Midbrain (tissue), 1 donor: ENCODE results near the gene GPNMB.
"Not testable (repeated sequence)": the region's sequence is repeated elsewhere in the genome, so short reads cannot be mapped to it uniquely, and the experiment has no call there.

ENCODE experiments used
- DNase-seq: peaks from one replicate; lab custom pipeline; 2025; lab: John Stamatoyannopoulos, UW

GPNMB gene

DNA sequence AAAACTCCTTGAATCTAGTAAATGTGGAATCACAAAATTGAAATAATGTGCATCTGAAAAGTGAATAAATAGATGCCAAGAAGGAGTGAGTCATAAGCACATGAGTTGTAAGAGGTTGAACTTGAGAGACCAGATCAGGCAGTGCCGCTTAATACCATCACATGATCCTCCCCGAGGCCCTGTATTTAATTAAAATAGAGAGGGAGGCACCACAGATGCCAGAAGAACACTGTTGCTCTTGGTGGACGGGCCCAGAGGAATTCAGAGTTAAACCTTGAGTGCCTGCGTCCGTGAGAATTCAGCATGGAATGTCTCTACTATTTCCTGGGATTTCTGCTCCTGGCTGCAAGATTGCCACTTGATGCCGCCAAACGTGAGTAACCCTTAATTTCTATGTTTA is at the start of gene GPNMB:
Gene GPNMB, plus strand, starts transcription at position 221 of the 400 bp plus-strand sequence. Its CDS starts 83 bp downstream, at position 304.
- DNase-seq = no peak

DNA sequence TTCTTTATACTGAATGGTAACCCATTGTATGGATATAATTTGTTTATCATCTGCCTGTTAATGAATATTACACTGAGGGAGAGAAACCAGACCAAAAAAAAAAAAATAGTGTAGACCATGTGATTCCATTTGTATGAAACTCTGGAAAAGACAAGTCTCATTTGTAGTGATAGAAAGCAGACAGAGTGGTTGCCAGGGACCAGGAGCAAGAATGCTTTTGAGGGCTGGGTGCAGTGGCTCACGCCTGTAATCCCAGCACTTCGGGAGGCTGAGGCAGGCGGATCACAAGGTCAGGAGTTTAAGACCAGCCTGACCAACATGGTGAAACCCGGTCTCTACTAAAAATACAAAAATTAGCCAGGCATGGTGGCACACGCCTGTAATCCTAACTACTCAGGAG is 48.8 kb upstream of the GPNMB start:
- DNase-seq = not testable (repeated sequence)

DNA sequence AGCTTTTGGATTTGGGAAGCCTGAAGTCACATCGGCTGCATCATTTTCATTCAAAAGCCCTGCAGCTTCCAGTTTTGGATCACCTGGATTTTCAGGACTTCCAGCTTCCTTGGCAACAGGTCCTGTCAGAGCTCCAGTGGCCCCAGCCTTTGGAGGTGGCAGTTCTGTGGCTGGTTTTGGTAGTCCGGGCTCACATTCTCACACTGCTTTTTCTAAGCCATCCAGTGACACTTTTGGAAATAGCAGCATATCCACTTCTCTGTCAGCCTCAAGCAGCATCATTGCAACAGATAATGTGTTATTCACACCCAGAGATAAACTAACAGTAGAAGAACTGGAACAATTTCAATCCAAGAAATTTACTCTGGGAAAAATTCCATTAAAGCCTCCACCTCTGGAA is 46.2 kb upstream of the GPNMB start:
- no peak for DNase-seq

DNA sequence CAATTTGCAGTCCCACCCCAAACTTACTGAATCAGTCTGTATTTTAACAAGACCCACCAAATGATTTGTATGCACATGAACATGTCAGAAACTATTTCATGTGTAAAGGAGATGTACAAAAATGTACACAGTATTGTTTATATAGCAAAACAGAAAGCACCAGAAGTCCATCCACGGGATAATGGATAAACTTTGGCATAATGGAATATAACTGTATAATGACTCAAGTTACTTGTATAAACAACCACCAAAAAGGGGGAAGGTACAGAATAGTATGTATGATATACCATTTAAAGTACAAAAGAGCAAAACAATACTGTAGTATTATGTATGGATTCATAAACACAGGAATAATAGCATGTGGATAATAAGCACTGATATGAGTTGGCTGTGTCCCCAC is 42.3 kb upstream of the GPNMB start:
- no peak for DNase-seq

DNA sequence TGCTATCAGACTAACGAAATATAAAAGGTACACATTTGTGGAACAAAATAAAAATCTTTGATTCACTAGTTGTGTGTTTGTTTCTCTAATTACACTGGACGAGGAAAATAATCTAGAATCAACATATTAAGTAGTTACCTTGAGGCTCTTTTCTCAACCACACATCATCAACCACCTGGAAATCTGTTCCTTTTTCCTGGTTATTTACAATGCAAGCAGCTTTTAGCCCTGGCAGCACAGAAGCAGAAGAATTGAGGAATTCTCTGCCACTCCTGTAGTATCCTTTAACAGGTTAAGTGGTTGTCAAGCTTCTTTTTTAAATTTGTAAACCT is 41.0 kb upstream of the GPNMB start:
- DNase-seq = no peak

DNA sequence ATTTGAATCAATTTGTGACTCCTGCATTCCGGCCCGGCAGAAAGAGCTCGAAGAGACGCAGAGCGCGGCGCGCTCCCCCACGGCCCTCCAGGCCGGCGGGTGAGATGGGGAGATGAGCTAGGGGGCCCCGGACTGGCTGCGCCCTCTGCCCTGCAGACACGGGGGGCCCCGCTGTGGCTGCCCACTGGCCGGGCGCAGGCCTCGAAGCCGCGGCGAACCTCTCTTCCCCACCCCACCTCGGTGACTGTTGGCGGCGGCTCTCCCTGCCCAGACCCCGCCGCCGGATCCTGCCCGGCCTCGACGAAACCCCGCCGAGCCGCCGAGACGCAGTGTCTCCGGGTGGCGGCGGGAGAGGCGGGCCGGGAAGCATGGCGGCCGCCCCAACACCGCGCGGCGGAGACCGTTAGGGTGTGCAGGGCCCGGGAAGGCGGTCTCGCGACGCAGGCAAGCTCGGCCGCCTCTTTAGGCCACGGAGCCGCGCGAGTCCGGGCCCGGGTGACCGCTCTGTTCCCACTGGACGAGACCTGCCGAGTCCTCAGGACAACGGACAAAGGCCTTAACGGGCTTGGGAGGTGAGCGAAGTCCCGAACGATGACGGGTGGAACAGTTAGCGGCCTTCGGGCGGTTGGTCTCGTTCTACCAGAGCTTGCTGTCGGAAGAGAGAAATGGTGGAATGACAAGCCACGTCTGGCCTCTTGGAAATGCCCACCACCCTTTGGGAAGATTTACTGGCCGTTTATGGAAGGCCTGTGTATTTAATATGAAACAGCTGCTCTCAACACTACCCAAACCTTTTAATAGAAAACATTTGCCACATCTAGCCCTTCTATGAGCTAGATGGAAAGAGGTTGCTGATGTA is 40.4 kb upstream of the GPNMB start:
- DNase-seq = no peak

DNA sequence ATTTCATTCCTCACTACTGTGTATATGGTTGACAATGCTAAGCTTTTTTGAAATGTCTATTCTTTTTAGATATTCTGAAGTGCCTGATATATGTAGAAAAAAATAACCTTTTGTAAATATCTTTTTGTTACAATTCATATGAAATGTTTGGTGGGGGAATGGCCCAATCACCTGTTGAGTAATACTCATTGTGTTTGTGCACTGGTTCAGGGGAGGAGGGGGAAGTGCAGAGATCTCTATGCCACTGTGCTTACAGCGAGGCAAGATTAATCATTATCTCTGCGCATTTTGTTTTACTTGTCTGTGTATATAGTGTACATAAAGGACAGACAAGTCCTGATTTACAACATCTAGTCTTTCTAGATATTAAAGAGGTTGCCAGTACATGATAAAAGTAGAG is 39.6 kb upstream of the GPNMB start:
- DNase-seq = no peak

DNA sequence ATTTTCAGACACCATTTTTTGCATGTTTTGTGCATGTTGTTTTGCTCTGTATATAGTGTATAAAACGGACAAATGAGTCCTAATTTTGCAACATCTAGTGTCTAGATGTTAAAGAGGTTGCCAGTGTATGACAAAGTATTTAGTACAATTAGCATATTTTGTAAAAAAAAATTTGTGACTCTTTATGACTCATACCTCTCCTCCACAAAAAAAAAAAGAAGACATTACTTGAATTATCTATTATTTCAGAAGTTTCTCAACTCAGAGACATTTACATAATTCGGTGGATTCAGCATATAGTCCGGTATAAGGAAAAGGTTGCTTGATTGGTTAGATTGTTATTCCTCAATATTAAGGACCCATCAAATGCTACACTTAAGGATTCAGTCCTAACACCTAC is 38.7 kb upstream of the GPNMB start:
- DNase-seq = no peak

DNA sequence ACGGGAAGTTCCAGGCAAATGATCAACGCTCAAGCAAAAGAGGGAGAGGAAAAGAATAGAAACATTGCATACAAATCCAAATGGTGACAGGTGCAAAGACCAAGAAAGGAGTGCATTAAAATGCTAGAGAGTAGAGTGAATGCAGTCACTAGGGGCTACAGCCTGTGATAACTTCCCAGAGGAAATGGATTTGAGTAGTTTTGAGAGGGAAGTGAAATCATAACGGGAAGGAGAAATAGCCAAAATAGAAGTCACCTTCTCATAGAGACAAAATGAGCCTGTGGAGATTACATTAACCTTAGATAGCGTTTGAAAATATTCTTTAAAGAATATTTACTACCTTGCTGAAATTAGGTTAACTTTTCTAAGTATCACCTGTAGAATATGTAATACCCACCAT is 38.3 kb upstream of the GPNMB start:
- DNase-seq = no peak

DNA sequence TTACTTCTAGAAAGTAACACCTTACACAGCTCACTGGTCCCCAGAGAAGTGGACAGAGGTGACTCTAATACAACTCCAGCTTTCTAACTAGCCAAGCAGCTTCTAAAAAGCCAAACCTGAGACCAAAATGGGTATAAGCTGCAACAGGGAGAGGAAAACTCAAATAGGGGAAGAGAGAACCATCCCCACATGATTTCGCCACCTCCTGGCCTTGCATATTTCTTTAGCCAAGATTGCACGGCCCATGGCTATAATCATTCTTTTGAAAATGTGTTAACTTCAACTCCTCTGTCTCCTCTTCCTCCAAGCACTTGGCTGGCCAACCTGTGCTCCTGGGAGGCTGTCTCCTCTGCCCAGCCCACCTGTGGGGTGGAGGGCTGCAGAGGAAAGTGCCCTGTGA is 36.1 kb upstream of the GPNMB start:
- DNase-seq = no peak

DNA sequence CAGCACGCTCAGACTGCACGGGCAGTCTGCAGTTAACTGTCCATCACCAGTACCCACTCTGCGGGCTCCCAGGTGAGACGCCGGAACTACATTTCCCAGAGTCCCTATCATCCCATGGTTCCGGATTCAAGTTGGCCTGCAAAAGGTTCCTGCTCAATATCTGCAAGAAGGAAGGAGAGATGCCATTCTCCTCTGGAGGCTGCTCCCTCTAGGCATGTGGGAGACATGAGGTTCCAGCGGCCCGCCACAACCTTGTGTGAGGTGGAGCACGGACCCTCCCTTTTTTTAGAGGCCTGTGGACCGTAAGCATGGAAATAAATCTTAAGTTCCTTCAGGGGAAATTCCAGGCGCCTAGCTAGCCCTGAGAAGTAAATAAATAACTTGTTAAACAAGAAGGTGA is 35.0 kb upstream of the GPNMB start:
- DNase-seq = no peak

DNA sequence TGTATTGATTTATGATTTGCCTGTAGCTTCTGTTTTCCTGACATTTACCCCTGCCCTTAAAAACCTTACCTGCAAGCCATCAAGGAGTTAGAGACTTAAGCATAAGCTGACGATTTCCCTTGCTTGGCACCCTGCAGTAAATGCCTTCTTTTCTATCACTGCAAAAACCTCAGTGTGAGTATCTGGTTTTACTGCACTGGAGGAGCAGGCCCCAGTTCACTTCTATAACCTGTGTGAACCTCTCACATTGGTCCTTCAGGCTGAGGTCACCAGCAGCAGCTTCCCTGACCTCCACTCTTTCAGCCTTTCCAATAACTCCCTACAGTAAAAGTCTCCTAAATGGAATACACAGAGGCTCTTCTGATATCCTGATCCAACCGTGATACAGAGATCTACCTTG is 34.2 kb upstream of the GPNMB start:
- DNase-seq = no peak

DNA sequence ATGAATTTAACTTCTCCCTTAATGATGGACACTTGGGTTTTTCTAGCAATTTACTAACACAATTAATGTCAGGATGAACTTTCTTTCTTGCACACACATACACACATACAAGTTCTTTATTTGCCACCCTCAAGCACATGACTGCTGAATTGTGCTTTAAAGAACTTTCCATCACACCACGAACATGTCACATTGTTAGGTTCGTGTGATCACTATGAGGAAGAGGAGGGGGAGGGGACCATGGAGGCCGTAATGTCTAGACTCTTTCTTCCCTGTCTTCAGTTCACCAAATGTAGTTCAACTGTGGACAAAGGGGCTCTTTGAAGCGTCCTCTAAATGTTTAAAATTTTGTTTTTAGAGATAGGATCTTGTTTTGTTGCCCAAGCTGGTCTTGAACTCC is 33.7 kb upstream of the GPNMB start:
- DNase-seq = no peak

DNA sequence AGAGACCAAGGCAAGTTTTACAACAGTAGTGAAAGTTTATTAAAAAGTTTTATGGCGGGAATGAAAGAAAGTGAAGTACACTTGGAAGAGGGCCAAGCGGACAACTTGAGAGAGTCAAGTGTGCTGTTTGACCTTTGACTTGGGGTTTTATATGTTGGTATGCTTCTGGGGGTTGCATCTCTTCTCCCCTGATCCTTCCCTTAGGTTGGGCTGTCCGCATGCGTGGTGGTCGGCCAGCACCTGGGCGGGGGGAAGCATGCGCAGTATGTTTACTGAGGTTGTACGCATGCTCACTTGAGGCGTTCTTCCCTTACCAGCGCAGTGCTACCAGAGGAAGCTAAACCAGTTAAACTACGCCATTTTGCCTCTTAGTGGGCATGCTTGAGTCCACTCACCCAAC is 32.8 kb upstream of the GPNMB start:
- DNase-seq = no peak

DNA sequence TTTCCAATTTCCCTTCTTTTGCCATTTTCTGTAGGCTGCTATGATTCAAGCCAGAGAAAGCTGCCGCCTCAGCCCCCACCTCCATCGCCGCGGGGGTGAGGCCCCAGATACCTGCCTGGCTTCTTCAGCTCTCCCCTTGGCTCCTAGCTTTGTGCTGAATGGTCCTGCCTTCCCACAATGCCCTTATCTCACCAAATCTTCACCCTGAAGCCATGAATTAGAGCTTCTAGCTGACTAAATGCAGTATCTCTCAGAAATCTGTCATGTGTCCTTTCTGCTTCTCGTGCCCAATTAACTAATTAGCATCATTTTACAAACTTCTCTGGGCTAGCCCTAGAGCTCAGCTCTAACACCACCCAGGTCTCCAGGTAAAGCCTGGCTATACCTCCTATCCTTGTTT is 32.2 kb upstream of the GPNMB start:
- DNase-seq = no peak

DNA sequence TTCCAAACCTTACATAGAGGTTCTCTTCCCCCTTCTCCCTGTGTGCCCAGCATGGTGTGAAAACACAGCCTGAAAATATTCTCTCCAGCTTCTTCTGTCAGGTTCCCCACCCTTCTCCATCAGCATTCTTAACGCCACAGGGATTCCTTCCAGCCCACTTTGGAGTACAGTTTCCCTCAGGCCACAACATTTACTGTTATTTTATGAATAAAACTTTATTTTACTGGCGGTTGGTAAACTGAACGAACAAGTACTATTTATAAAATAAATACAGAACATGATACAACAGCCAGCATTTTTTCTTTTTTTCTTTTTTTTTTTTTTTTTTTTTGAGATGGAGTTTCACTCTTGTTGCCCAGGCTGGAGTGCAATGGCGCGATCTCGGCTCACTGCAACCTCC is 31.6 kb upstream of the GPNMB start:
- DNase-seq = no peak

DNA sequence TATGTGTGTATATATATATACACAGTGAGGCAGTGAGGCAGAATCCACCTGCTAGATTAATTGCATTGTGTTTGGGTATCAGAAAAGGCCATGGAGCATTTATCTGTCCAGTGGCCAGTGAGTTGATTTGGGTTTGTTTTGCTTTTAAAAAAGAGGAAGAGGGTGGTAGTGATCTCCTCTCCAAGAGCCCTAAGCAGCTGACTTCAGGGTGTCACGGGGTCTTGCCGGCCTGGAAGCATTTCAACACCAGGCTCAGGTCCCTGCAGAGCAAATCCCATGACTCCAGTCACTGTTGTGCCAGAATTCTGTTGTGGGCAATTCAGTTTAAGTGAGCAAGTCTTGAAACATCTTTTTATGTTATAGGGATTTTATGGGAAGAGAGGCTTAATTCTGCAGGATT is 30.6 kb upstream of the GPNMB start:
- peak; percentile 45 for DNase-seq

DNA sequence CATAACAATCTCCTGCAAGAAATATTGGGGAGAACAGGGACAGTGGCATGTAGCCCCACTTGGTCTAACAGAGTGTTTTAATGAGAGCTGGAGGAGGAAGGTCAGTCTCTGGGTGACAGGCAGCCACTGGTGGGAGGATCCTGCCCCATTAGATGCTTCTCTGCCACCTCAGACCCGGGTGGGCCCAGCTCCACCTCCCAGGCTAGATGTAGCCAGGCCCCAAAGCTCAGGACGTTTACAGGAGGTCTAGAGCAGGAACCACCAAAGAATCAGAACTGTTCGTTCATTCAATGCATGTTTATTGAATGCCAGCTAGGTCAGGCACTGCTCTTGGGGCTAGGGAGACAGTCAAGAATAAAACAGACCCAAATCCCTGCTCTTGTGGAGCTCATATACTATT is 28.4 kb upstream of the GPNMB start:
- no peak for DNase-seq

DNA sequence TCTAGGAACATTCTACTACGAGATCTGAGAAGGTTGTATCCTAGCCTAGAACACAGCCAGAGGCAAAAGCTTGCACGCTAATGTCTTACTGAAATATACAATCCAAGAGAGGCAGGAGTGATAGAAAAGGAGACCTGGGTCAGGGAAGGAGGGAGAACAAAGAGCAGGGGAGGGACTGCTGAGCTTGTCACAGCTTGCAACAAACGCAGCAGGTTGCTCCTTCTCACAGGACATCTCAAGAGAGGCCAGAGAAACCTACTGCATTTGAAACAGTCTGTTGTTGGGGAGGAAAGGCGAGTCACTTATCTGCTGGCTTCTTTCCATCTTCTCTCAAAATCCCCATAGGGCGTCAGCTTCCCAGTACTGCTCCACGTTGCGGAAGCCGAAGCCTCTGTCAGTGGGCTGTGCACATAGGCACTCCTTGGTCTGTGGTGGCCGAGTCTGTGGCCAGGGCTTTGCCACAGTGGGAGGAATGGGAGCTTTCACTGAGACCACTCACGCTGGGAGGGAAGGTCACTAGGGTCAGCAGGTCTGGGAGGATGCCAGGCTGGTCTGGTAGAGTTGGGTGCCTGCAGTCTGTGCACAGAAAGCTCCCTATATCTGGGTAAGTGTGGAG is 25.8 kb upstream of the GPNMB start:
- no peak for DNase-seq

DNA sequence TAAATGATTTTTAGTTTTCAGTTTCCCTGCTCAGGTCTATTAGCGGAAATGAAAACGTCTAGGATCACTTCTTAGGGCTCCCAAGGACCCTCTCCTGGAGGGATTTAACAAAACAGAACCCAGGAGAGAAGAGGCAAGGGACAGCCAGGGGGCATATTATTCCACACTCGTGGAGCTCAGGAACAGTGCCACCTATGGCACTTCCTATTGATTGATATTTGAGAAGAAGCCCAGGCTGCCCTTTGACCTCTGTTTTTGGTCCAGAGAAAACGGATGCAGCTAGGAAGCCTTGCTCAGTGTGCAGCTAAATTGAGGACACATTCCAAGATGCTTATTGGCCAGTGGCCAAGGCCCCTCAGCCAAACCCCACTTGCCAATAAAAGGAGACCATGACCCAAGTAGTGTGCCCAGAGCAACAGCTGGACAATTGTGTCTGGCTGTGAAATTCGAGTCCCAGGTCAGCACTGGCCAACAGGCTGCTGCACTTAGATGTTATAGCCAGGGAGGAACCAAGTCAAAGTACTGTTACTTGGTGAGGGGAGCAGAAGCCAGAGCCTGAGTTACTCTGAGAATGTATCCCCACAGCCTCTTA is 24.0 kb upstream of the GPNMB start:
- DNase-seq = no peak

DNA sequence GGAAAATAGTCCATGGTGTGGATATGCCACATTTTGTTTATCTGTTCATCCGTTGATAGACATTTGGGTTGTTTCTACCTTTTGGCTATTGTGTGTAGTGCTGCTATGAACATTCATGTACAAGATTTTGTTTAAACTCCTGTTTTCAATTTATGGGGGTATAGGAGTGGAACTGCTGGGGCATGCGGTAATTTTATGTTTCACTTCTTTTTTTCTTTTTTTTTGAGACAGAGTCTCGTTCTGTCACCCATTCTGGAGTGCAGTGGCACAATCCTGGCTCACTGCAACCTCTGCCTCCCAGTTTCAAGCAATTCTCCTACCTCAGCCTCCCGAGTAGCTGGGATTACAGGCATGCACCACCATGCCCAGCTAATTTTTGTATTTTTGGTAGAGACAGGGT is 22.2 kb upstream of the GPNMB start:
- DNase-seq = not testable (repeated sequence)

DNA sequence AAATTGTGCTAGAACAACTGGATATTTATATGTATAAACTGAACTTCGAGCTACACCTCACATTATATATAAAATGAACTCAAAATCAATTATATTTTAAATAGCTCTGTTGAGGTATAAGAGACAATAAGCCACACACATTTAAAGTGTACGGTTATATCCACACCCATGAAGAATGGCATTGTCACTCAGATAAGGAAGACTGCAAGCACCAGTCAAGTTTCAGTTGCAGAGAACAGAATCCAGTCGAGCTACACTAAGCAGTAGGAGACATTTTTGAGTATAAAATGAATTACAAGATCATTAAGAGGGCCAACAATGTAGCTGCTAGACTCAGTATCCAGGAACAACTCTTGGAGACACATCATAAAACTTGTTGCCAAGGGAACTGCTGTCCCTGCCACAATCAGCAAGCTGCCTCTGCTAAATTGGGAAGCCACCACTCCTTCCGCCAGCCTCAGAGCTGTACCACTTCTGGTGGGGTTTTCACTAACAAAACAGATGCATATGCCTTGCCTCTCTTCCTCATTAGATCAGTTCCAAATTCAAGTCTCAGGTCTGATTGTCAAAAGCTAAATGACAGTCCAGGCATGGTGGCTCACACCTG is 19.6 kb upstream of the GPNMB start:
- DNase-seq = peak; percentile 14

DNA sequence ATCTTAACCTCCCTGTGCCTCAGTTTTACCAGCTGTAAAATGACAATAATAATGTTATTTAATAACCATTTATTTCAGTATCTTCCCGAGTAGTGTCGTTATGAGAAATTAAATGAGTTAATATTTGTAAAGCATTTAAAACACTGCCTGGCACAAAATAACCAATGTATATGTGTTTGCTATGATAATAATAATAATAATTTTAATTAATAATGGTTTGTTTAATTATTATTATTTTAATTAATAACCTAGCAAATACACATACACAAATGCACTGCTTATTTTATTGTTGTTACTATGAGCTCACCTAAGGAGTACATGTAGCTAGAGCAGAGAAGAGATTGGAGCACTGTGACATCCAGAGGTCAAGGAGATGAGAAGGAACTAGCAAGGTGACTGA is 18.2 kb upstream of the GPNMB start:
- DNase-seq = no peak
